ENCODE data around the gene SPDEF.

GRCh38 chr6:34570066-34570833 lies 14.1 kb upstream of the SPDEF start:
- TF ChIP-seq CTCF (IDR thresholded peaks at IDR 0.05) (no peak), POLR2A (IDR thresholded peaks at IDR 0.05) (no peak)

Data from body of pancreas (tissue), 4 donors.